Panc1 (cell line): Measurements from ENCODE around the gene ADCY7.

Source experiments
- POLR2AphosphoS5 ChIP-seq: IDR thresholded peaks from 2 replicates; pipeline ENCODE4 v1.6.1; 2012; ENCODE audit warnings: mild to moderate bottlenecking, low read depth, low read length, moderate library complexity
- TCF7L2 ChIP-seq: IDR thresholded peaks from 2 replicates; pipeline ENCODE4 v1.6.1; 2011; ENCODE audit warnings: mild to moderate bottlenecking, low read depth, low read length, inconsistent platforms
- TF ChIP-seq, protein P1 (sequence below): fragments of 450-650 bp; IDR thresholded peaks from 2 replicates; pipeline ENCODE4 v1.5.1; 2017; ENCODE audit warnings: mild to moderate bottlenecking
- TF ChIP-seq, protein P2 (sequence below), 2 experiments: IDR thresholded peaks; 2 replicates each; pipeline ENCODE4 v1.6.1; 2011 to 2012; ENCODE audit warnings: low read depth in 2 of 2, control low read depth in 1 of 2, low read length in 1 of 2, mild to moderate bottlenecking in 1 of 2, moderate library complexity in 1 of 2; ENCODE audit not compliant: insufficient read depth in 1 of 2

DNA sequence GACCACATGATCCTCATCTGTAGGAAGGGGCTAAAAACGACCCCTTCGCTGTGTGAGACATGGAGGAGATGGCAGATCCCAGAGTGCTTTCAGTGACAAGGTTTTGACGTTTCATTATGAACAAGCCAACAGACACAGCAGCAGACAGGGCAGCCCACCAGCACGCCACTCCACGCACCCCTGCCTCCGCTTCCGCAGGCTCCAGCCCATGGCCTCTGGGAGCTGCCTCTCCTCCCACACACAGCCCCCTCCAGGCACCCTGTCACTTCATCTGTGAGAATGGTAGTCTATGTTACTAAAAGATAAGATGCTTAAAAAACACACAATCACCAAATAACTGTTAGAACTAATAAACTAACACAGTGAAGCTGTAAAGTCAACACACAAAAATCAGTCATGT, 12.3 kb upstream of the ADCY7 start:
- TF ChIP-seq, protein P1, sequence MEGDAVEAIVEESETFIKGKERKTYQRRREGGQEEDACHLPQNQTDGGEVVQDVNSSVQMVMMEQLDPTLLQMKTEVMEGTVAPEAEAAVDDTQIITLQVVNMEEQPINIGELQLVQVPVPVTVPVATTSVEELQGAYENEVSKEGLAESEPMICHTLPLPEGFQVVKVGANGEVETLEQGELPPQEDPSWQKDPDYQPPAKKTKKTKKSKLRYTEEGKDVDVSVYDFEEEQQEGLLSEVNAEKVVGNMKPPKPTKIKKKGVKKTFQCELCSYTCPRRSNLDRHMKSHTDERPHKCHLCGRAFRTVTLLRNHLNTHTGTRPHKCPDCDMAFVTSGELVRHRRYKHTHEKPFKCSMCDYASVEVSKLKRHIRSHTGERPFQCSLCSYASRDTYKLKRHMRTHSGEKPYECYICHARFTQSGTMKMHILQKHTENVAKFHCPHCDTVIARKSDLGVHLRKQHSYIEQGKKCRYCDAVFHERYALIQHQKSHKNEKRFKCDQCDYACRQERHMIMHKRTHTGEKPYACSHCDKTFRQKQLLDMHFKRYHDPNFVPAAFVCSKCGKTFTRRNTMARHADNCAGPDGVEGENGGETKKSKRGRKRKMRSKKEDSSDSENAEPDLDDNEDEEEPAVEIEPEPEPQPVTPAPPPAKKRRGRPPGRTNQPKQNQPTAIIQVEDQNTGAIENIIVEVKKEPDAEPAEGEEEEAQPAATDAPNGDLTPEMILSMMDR = no peak
- no peak for TF ChIP-seq POLR2AphosphoS5
- TF ChIP-seq, protein P2, sequence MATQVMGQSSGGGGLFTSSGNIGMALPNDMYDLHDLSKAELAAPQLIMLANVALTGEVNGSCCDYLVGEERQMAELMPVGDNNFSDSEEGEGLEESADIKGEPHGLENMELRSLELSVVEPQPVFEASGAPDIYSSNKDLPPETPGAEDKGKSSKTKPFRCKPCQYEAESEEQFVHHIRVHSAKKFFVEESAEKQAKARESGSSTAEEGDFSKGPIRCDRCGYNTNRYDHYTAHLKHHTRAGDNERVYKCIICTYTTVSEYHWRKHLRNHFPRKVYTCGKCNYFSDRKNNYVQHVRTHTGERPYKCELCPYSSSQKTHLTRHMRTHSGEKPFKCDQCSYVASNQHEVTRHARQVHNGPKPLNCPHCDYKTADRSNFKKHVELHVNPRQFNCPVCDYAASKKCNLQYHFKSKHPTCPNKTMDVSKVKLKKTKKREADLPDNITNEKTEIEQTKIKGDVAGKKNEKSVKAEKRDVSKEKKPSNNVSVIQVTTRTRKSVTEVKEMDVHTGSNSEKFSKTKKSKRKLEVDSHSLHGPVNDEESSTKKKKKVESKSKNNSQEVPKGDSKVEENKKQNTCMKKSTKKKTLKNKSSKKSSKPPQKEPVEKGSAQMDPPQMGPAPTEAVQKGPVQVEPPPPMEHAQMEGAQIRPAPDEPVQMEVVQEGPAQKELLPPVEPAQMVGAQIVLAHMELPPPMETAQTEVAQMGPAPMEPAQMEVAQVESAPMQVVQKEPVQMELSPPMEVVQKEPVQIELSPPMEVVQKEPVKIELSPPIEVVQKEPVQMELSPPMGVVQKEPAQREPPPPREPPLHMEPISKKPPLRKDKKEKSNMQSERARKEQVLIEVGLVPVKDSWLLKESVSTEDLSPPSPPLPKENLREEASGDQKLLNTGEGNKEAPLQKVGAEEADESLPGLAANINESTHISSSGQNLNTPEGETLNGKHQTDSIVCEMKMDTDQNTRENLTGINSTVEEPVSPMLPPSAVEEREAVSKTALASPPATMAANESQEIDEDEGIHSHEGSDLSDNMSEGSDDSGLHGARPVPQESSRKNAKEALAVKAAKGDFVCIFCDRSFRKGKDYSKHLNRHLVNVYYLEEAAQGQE (IDR thresholded peaks at IDR 0.05; ENCODE audit: insufficient read depth in 1 of 2, low read depth in 2 of 2, low read length in 1 of 2) = no peak
- no peak for TF ChIP-seq TCF7L2
